Nephron (organoid): ENCODE data around the gene LRRC15.

Source experiments
- H3K27ac Mint-ChIP-seq, 3 experiments: 2 replicates each; pipeline ENCODE4 v1.8.0; 2020; ENCODE audit warnings: mixed read lengths in 3 of 3, mild to moderate bottlenecking in 2 of 3, moderate library complexity in 1 of 3
- H3K27me3 Mint-ChIP-seq: 2 replicates; pipeline ENCODE4 v1.8.0; 2021; ENCODE audit warnings: low read depth, mild to moderate bottlenecking, moderate library complexity, mixed read lengths
- H3K36me3 Mint-ChIP-seq: 2 replicates; pipeline ENCODE4 v1.8.0; 2020; ENCODE audit warnings: low read depth, mixed read lengths
- H3K4me1 Mint-ChIP-seq: 2 replicates; pipeline ENCODE4 v1.8.0; 2020; ENCODE audit warnings: mixed read lengths
- H3K4me3 Mint-ChIP-seq, 3 experiments: 2 replicates each; pipeline ENCODE4 v1.8.0; 2020; ENCODE audit warnings: mild to moderate bottlenecking in 3 of 3, mixed read lengths in 3 of 3, moderate library complexity in 2 of 3
- H3K9me3 Mint-ChIP-seq: 2 replicates; pipeline ENCODE4 v1.8.0; 2020; ENCODE audit warnings: mixed read lengths
- TF ChIP-seq, protein P1 (sequence below), 3 experiments: fragments of 200-600 bp; sonication (generic); IDR thresholded peaks; one replicate each; pipeline ENCODE4 v1.5.0; 2021; ENCODE audit warnings: antibody characterized with exemption in 3 of 3; ENCODE audit not compliant: unreplicated experiment in 3 of 3

LRRC15 gene

DNA sequence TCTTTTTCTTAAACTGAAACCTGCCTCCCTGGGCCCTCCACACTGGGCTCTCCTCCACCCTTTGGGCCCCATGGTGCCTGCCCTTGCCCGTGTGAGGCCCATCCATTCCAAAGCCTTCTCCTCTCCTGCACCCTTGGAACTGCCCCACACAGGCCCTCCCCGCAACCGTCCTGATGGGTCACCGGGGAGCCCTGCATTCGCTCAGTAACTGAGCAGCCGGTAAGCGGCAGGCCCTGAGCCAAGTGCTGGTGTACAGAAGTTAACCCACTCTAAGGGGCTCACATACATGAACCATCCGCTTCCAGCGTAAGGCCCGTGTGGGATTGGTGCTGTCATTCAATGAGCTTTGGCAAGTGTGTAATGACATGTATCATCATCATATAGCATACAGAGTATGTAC is 5.4 kb upstream of the LRRC15 start:
- H3K27me3 Mint-ChIP-seq: peaks cover 38% of the 10 kb centered on the region
- TF ChIP-seq, protein P1, sequence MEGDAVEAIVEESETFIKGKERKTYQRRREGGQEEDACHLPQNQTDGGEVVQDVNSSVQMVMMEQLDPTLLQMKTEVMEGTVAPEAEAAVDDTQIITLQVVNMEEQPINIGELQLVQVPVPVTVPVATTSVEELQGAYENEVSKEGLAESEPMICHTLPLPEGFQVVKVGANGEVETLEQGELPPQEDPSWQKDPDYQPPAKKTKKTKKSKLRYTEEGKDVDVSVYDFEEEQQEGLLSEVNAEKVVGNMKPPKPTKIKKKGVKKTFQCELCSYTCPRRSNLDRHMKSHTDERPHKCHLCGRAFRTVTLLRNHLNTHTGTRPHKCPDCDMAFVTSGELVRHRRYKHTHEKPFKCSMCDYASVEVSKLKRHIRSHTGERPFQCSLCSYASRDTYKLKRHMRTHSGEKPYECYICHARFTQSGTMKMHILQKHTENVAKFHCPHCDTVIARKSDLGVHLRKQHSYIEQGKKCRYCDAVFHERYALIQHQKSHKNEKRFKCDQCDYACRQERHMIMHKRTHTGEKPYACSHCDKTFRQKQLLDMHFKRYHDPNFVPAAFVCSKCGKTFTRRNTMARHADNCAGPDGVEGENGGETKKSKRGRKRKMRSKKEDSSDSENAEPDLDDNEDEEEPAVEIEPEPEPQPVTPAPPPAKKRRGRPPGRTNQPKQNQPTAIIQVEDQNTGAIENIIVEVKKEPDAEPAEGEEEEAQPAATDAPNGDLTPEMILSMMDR (IDR thresholded peaks at IDR 0.05; ENCODE audit: unreplicated experiment in 3 of 3): no peak

DNA sequence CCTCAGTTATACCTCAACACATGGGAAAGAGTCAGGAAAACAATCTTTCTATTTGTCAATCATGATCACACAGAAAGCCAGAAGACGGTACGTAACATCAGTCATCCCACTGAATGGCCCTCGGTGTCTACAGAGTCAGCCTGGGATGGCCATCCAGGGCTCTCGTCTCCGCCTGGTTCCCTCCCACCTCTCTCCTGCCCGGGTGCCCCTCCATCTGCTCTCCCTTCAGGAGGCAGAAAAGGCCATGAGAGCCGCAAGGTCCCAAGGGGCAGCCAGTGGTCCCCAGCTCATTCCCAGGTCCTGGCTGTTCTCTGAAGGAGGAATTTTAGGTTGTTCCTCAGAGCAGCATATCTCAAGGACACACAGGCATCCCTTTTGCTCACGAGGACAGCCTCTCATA is 4.4 kb upstream of the LRRC15 start:
- H3K27me3 Mint-ChIP-seq: peaks cover 46% of the 10 kb centered on the region
- H3K27ac Mint-ChIP-seq: no peak overlapping the region
- no peaks in the 10 kb centered on the region for H3K9me3 Mint-ChIP-seq
- H3K4me1 Mint-ChIP-seq: peaks cover 17% of the 10 kb centered on the region
- TF ChIP-seq, protein P1 (IDR thresholded peaks at IDR 0.05; ENCODE audit: unreplicated experiment in 3 of 3): no peak
- H3K36me3 Mint-ChIP-seq: no peaks in the 10 kb centered on the region
- H3K4me3 Mint-ChIP-seq: no peak overlapping the region

More for the DNA sequence above, 5.4 kb upstream of the LRRC15 start:
- Mint-ChIP-seq H3K9me3 (no peaks in the 10 kb centered on the region), H3K27ac (peak overlapping the region in 2 of 3 experiments; percentile 8 to 31), H3K36me3 (no peaks in the 10 kb centered on the region), H3K4me3 (no peak overlapping the region), H3K4me1 (peaks cover 14% of the 10 kb centered on the region)

DNA sequence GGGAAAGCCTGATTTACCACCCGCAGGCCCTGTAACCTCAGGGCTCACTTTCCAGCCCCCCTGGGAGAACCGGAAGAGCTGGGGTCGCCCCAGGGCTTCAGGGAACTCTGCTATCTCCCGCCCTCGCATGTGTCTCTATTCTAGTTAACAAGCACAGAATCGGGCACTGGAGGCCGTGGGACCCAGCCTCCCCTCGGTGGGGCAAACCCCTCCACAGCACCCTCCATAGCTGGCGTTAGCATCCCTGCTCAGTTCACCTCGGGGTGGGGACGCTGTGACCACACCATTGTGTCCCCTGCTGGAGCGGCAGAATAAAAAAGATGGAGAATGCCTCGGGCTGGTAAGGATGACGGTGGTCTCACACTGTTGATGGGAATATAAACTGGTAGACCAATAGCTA is 3.5 kb upstream of the LRRC15 start:
- H3K36me3 Mint-ChIP-seq: no peaks in the 10 kb centered on the region
- peaks cover 22% of the 10 kb centered on the region for H3K4me1 Mint-ChIP-seq
- peaks cover 49% of the 10 kb centered on the region for H3K27me3 Mint-ChIP-seq
- no peaks in the 10 kb centered on the region for H3K9me3 Mint-ChIP-seq
- H3K4me3 Mint-ChIP-seq: no peak overlapping the region
- H3K27ac Mint-ChIP-seq: no peak overlapping the region
- TF ChIP-seq, protein P1 (IDR thresholded peaks at IDR 0.05; ENCODE audit: unreplicated experiment in 3 of 3): no peak

DNA sequence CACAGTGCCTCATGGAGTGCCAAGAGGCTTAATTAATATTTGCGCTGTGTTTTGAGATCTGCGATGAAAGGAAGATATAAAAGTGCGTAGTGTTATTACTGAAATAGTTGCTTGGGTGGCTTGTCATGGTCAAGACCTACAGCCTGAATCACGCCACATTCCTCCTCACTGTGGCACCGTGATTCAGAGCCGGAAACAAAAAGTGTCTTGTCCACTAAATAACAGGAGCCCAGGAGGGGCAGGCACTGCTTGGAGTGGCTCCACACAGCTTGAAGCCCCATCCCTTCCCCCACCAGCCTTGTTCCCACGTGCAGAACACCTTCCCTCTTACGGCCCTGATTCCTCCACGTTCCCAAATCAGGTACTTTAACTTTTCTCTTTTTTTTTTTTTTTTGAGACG is 1.2 kb upstream of the LRRC15 start:
- H3K27me3 Mint-ChIP-seq: peaks cover 58% of the 10 kb centered on the region
- peaks cover 22% of the 10 kb centered on the region for H3K4me1 Mint-ChIP-seq
- H3K4me3 Mint-ChIP-seq: no peak overlapping the region
- H3K9me3 Mint-ChIP-seq: no peaks in the 10 kb centered on the region
- TF ChIP-seq, protein P1 (IDR thresholded peaks at IDR 0.05; ENCODE audit: unreplicated experiment in 3 of 3): no peak
- H3K27ac Mint-ChIP-seq: no peak overlapping the region
- no peaks in the 10 kb centered on the region for H3K36me3 Mint-ChIP-seq

DNA sequence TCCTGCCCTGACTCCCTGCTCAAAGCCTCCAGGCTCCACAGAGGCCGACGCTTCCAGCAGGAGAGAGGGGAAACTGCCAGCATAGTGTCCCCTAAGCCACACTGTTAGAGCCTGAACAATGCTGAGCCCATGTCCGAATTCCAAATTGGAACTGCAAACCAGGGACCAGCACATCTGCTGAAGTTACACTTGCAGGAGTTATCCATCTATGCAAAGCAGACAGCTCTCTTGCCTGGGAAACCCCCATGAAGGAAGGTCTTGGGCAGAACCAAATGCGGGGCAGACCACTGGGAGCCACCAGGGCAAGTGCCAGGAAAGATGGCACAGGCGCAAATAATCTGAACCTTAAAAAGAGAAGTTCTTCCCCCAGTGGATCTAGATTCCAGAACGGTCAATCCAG is 625 bp downstream of the LRRC15 start:
- Mint-ChIP-seq H3K4me3 (no peak overlapping the region), H3K4me1 (peaks cover 25% of the 10 kb centered on the region), H3K27ac (no peak overlapping the region), H3K9me3 (no peaks in the 10 kb centered on the region), H3K27me3 (peaks cover 71% of the 10 kb centered on the region), H3K36me3 (no peaks in the 10 kb centered on the region)
- TF ChIP-seq, protein P1 (IDR thresholded peaks at IDR 0.05; ENCODE audit: unreplicated experiment in 3 of 3): no peak

DNA sequence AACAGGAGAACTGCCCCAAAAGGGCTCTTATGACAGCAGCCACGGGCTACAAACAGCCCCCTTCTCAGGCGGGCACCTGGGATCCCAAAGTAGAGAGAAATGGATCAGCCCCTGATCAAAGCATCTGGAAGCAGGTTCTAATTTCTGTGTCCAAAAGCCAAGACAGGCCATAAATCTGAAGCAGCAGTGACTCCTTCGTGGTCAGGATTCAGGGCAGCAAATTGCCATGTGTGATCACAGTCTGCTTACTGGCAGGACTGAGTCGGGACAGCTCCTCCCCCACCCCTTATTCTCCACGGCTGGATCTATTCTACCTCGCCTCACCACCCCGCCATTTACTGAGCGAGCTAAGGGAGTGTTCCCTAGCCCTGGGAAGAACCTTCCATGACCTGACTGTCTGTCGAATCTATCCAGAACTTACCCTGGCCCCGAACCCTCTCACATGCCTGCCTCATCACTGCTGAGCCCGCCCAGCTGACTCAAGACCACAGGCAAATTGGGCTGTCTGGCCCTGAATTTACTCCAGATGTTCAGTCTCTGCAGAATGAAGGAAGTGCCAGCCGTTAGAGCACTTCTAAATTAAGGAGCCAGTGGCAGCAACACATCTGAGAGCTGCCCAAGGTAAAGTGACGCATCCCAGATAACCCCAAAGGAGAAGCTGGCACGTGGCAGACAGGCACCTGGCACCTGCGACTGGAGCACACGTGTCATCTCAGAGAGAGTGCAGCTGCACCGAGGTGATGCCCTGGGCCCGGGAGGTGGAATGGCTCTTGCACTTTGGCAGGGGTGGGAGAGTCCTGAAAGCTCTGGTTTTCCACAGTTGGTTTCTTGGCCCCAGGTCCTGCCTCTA is 1.3 kb downstream of the LRRC15 start:
- H3K9me3 Mint-ChIP-seq: no peaks in the 10 kb centered on the region
- peaks cover 28% of the 10 kb centered on the region for H3K4me1 Mint-ChIP-seq
- H3K4me3 Mint-ChIP-seq: no peak overlapping the region
- H3K27ac Mint-ChIP-seq: no peak overlapping the region
- no peaks in the 10 kb centered on the region for H3K36me3 Mint-ChIP-seq
- peaks cover 74% of the 10 kb centered on the region for H3K27me3 Mint-ChIP-seq
- TF ChIP-seq, protein P1 (IDR thresholded peaks at IDR 0.05; ENCODE audit: unreplicated experiment in 3 of 3): no peak
